ENCODE data around the gene TCERG1L. TPM values are rescaled to one million over a fixed set of nuclear protein-coding genes. Genes with fewer than 3 reads are reported as not detected.

Gene TCERG1L
- total and polyA plus RNA-seq, 9 of the 15 experiments (the other 6 are each of a cell fraction or from before 2014, with no cell fraction given): not detected

GRCh38 chr10:131126321-131127137 is 185.0 kb downstream of the TCERG1L start:
- no peak overlapping the region for H2AFZ ChIP-seq (ENCODE audit: low read depth, low read length)
- H3K9me3 ChIP-seq (replicated peaks; ENCODE audit: control insufficient read depth, insufficient read depth, low read depth, low read length): no peaks in the 10 kb centered on the region
- no peak overlapping the region for H3K9ac ChIP-seq (ENCODE audit: insufficient read depth in 1 of 2, low read depth in 2 of 2, low read length in 2 of 2)
- in situ Hi-C loops (cut with MboI): no loop called here
- DNase-seq (ENCODE audit: extremely low read depth in 1 of 4, low spot score in 3 of 4) (no peak), FAIRE-seq (no peak), ATAC-seq (no peak)
- intact Hi-C loops (cut with micrococcal nuclease): no loop called here
- CTCF ChIA-PET (ENCODE audit: low intra/inter-chr PET ratio): no interaction called here
- no peak for TF ChIP-seq ELK3 (CRISPR knock-in tag; IDR thresholded peaks at IDR 0.05)
- no peak for TF ChIP-seq ZNF561 (CRISPR knock-in tag; conservative IDR thresholded peaks at IDR 0.05)
- TF ChIP-seq HIVEP1 (CRISPR knock-in tag; IDR thresholded peaks at IDR 0.05): no peak
- no peak for TF ChIP-seq HMGN3 (IDR thresholded peaks at IDR 0.05; ENCODE audit: borderline replicate concordance, extremely low read depth, insufficient read length, low read depth, low read length)
- TF ChIP-seq ZNF274 (IDR thresholded peaks at IDR 0.05; ENCODE audit: borderline replicate concordance, low read depth, low read length): no peak
- TF ChIP-seq FOXP1 (CRISPR knock-in tag; IDR thresholded peaks at IDR 0.05): no peak
- no peak for TF ChIP-seq BMI1 (IDR thresholded peaks at IDR 0.05; ENCODE audit: low read length)
- H3K36me3 ChIP-seq (ENCODE audit: control insufficient read depth, insufficient read depth, low read length): no peaks in the 10 kb centered on the region
- H3K9me1 ChIP-seq (ENCODE audit: control insufficient read depth, insufficient read depth, low read length): no peaks in the 10 kb centered on the region
- H3K27ac ChIP-seq (ENCODE audit: extremely low read depth, low read depth, low read length): no peak overlapping the region
- H3K4me2 ChIP-seq (ENCODE audit: insufficient read depth, low read length): no peak overlapping the region
- no peaks in the 10 kb centered on the region for H4K20me1 ChIP-seq (replicated peaks; ENCODE audit: control insufficient read depth, insufficient read depth, low read length)
- WGBS (ENCODE audit: insufficient coverage, low coverage, missing lambda C conversion rate): under 1% methylated on average over 13 of the region's 14 CpGs
- peaks cover 0 to 2% of the 10 kb centered on the region in 2 experiments; a peak in 2 of 5 replicates for H3K27me3 ChIP-seq (ENCODE audit: control insufficient read depth in 2 of 2, insufficient read depth in 2 of 2, low read length in 2 of 2)
- H3K4me3 ChIP-seq: no peak overlapping the region
- H3K79me2 ChIP-seq (ENCODE audit: control insufficient read depth, insufficient read depth, low read length): no peaks in the 10 kb centered on the region
- H3K4me1 ChIP-seq (replicated peaks in 1 of 2; ENCODE audit: control insufficient read depth in 2 of 2, insufficient read depth in 2 of 2, low read length in 2 of 2): no peaks in the 10 kb centered on the region
- POLR2A ChIA-PET: no interaction called here
- BruUV-seq (replicated peaks): no TSS peak
